ENCODE results near the gene MAP3K2. TPM values are rescaled to one million over a fixed set of nuclear protein-coding genes. Genes with fewer than 3 reads are reported as not detected.

Gene MAP3K2
- total and polyA plus RNA-seq, 10 of the 15 experiments (the other 5 are each of a cell fraction or from before 2014, with no cell fraction given): 2.7 to 39.6 (median 16.1) TPM

DNA sequence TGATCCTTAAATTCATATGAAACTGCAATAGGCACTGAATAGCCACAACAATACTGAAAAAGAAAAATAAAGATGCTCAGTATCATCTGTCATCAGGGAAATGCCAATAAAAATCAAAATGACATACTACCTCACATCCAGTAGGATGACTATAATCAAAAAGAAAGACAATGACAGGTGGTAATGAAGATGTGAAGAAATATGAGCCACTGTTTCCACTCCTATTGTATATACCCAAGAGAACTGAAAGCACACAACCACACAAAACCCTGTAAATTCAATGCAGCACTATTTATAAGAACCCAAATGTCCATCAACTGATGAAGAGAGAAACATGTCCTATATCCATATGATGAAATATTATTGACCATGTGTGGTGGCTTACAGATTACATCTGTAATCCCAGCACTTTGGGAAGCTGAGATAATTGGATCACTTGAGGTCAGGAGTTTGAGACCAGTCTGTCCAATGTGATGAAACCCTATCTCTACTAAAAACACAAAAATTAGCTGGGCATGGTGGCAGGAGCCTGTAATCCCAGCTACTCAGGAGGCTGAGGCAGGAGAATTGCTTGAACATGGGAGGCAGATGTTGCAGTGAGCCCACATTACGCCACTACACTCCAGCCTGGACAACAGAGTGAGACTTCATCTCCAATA lies 39.9 kb downstream of the MAP3K2 start:
- DNase-seq (ENCODE audit: low read depth, low spot score) (no peak), FAIRE-seq (no peak), ATAC-seq (peak; percentile 77)
- Histone ChIP-seq H3K9me3 (replicated peaks; ENCODE audit: control insufficient read depth, insufficient read depth, low read length) (no peaks in the 10 kb centered on the region), H2AFZ (ENCODE audit: control insufficient read depth, low read depth, low read length) (no peak overlapping the region), H3K27me3 (replicated peaks in 1 of 2; ENCODE audit: control insufficient read depth in 2 of 2, insufficient read depth in 2 of 2, low read length in 1 of 2) (no peaks in the 10 kb centered on the region), H3K36me3 (ENCODE audit: control insufficient read depth in 2 of 2, insufficient read depth in 2 of 2, low read length in 1 of 2) (no peaks in the 10 kb centered on the region), H3K79me2 (ENCODE audit: control insufficient read depth, insufficient read depth, low read length) (peaks cover 39% of the 10 kb centered on the region), H3K4me2 (ENCODE audit: control insufficient read depth, insufficient read depth) (no peak overlapping the region), H3K9ac (ENCODE audit: control insufficient read depth, insufficient read depth, low read length) (no peak overlapping the region), H3K27ac (ENCODE audit: control insufficient read depth, insufficient read depth) (no peak overlapping the region), H3K4me3 (no peak overlapping the region), H3K4me1 (ENCODE audit: control insufficient read depth, insufficient read depth, low read length) (peaks cover 9% of the 10 kb centered on the region), H4K20me1 (ENCODE audit: control insufficient read depth, insufficient read depth) (no peaks in the 10 kb centered on the region)
- TF ChIP-seq FOS (IDR thresholded peaks at IDR 0.05; ENCODE audit: borderline replicate concordance, extremely low read depth, insufficient read length) (no peak), ATF7 (IDR thresholded peaks at IDR 0.05; ENCODE audit: low read depth) (0 out of 2 replicates have a peak, but pooled peaks have one; percentile 10)
- CTCF ChIA-PET: interaction anchor here (1.1 kb wide), 1 partner anchor 31 kb away, joined by 3 read pairs; no protein-coding TSS in a partner anchor
- POLR2A ChIA-PET: no interaction called here
- in situ Hi-C loops (cut with MboI): no loop called here
- SMC1A ChIA-PET (ENCODE audit: uncharacterized antibody, unreplicated experiment): no interaction called here
- BruUV-seq (replicated peaks): no TSS peak
- intact Hi-C loops (cut with micrococcal nuclease; ENCODE audit: unreplicated experiment): no loop called here
- WGBS (ENCODE audit: insufficient coverage, insufficient replicate concordance, low lambda C conversion rate, missing lambda C conversion rate): 100% methylated on average over 1 of the region's 1 CpG
- RAD21 ChIA-PET (ENCODE audit: unreplicated experiment): no interaction called here

- no peak overlapping the region for H3K4me2 ChIP-seq (ENCODE audit: control insufficient read depth, insufficient read depth)
- DNase-seq (ENCODE audit: low read depth, low spot score) (no peak), ATAC-seq (no peak), FAIRE-seq (no peak)
- H2AFZ ChIP-seq (ENCODE audit: control insufficient read depth, low read depth, low read length): no peak overlapping the region
- peaks cover 39% of the 10 kb centered on the region for H3K79me2 ChIP-seq (ENCODE audit: control insufficient read depth, insufficient read depth, low read length)
- ChIA-PET POLR2A (no interaction called here), RAD21 (ENCODE audit: unreplicated experiment) (no interaction called here), SMC1A (ENCODE audit: uncharacterized antibody, unreplicated experiment) (no interaction called here), CTCF (no interaction called here)
- no peaks in the 10 kb centered on the region for H3K27me3 ChIP-seq (replicated peaks in 1 of 2; ENCODE audit: control insufficient read depth in 2 of 2, insufficient read depth in 2 of 2, low read length in 1 of 2)
- 46% methylated on average over 3 of the region's 3 CpGs for WGBS (ENCODE audit: insufficient coverage, insufficient replicate concordance, low lambda C conversion rate, missing lambda C conversion rate)
- peaks cover 0 to 2% of the 10 kb centered on the region in 2 experiments; a peak in 2 of 4 replicates for H3K36me3 ChIP-seq (ENCODE audit: control insufficient read depth in 2 of 2, insufficient read depth in 2 of 2, low read length in 1 of 2)
- TF ChIP-seq ETV6 (conservative IDR thresholded peaks at IDR 0.05 in 1 of 2, IDR thresholded peaks at IDR 0.05 in 1 of 2; ENCODE audit: borderline replicate concordance in 1 of 2, low read depth in 1 of 2) (no peak), STAT3 (IDR thresholded peaks at IDR 0.05; ENCODE audit: low read depth, low read length) (no peak), ZSCAN29 (IDR thresholded peaks at IDR 0.05) (no peak), CHD4 (IDR thresholded peaks at IDR 0.05) (no peak), YBX1 (IDR thresholded peaks at IDR 0.05) (no peak), SMC3 (IDR thresholded peaks at IDR 0.05; ENCODE audit: borderline replicate concordance, low read length) (no peak), SPI1 (IDR thresholded peaks at IDR 0.05; ENCODE audit: borderline replicate concordance, insufficient read depth, low read depth, low read length) (no peak), CHD2 (IDR thresholded peaks at IDR 0.05; ENCODE audit: borderline replicate concordance, low read depth, low read length) (no peak), E4F1 (IDR thresholded peaks at IDR 0.05; ENCODE audit: borderline replicate concordance, partially characterized antibody) (no peak)
- TF ChIP-seq, protein P1, sequence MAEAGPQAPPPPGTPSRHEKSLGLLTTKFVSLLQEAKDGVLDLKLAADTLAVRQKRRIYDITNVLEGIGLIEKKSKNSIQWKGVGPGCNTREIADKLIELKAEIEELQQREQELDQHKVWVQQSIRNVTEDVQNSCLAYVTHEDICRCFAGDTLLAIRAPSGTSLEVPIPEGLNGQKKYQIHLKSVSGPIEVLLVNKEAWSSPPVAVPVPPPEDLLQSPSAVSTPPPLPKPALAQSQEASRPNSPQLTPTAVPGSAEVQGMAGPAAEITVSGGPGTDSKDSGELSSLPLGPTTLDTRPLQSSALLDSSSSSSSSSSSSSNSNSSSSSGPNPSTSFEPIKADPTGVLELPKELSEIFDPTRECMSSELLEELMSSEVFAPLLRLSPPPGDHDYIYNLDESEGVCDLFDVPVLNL (IDR thresholded peaks at IDR 0.05; ENCODE audit: low read depth, low read length): no peak
- TF ChIP-seq, protein P2, sequence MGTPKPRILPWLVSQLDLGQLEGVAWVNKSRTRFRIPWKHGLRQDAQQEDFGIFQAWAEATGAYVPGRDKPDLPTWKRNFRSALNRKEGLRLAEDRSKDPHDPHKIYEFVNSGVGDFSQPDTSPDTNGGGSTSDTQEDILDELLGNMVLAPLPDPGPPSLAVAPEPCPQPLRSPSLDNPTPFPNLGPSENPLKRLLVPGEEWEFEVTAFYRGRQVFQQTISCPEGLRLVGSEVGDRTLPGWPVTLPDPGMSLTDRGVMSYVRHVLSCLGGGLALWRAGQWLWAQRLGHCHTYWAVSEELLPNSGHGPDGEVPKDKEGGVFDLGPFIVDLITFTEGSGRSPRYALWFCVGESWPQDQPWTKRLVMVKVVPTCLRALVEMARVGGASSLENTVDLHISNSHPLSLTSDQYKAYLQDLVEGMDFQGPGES (IDR thresholded peaks at IDR 0.05): no peak
- in situ Hi-C loops (cut with MboI) (no loop called here), intact Hi-C loops (cut with micrococcal nuclease; ENCODE audit: unreplicated experiment) (no loop called here)
- no peak overlapping the region for H3K27ac ChIP-seq (ENCODE audit: control insufficient read depth, insufficient read depth)
- peaks cover 15% of the 10 kb centered on the region for H3K4me1 ChIP-seq (ENCODE audit: control insufficient read depth, insufficient read depth, low read length)
- BruUV-seq (replicated peaks): no TSS peak
- no peak overlapping the region for H3K4me3 ChIP-seq
- H3K9me3 ChIP-seq (replicated peaks; ENCODE audit: control insufficient read depth, insufficient read depth, low read length): no peaks in the 10 kb centered on the region
- H3K9ac ChIP-seq (ENCODE audit: control insufficient read depth, insufficient read depth, low read length): no peak overlapping the region
- no peaks in the 10 kb centered on the region for H4K20me1 ChIP-seq (ENCODE audit: control insufficient read depth, insufficient read depth)
Measured at GRCh38 chr2:127347015-127347414, 40.8 kb downstream of the MAP3K2 start.
